NCI-H1092 (cell line): ENCODE results near the gene SLC7A8.
A peak's percentile ranks its signal among the peaks of the same experiment; 100 is the strongest.

Experiments
- DNase-seq: peaks from one replicate; lab custom pipeline; 2025; lab: John Stamatoyannopoulos, UW

Gene SLC7A8

GRCh38 chr14:23129759-23130316, 53.6 kb downstream of the SLC7A8 start:
- no peak for DNase-seq

- DNase-seq, result no peak
Measured at GRCh38 chr14:23128969-23129758, 54.3 kb downstream of the SLC7A8 start.

- DNase-seq, result no peak
Measured at GRCh38 chr14:23127861-23128260, 55.6 kb downstream of the SLC7A8 start.

- no peak for DNase-seq
Measured at GRCh38 chr14:23126548-23127278, 56.7 kb downstream of the SLC7A8 start.

GRCh38 chr14:23125933-23126524, 57.4 kb downstream of the SLC7A8 start:
- no peak for DNase-seq

- DNase-seq, result no peak
Measured at GRCh38 chr14:23125011-23125410, 58.4 kb downstream of the SLC7A8 start.

- no peak for DNase-seq
Measured at GRCh38 chr14:23124337-23124954, 59.0 kb downstream of the SLC7A8 start.

GRCh38 chr14:23123419-23123818, 60.0 kb downstream of the SLC7A8 start:
- DNase-seq, result no peak

GRCh38 chr14:23122086-23122485, 61.4 kb downstream of the SLC7A8 start:
- no peak for DNase-seq

GRCh38 chr14:23121361-23121771, 62.1 kb downstream of the SLC7A8 start:
- no peak for DNase-seq

GRCh38 chr14:23120541-23121251, 62.8 kb downstream of the SLC7A8 start:
- DNase-seq, result peak; percentile 79

- no peak for DNase-seq
Measured at GRCh38 chr14:23119363-23120327, 63.8 kb downstream of the SLC7A8 start.

- no peak for DNase-seq
Measured at GRCh38 chr14:23118506-23119362, 64.7 kb downstream of the SLC7A8 start, which contains the start of gene CEBPE. Gene CEBPE (minus strand): TSS chr14:23119255. CDS start chr14:23119091, 164 bp downstream.

GRCh38 chr14:23117371-23118020, 66.0 kb downstream of the SLC7A8 start:
- no peak for DNase-seq

GRCh38 chr14:23115918-23116317, 67.5 kb downstream of the SLC7A8 start:
- no peak for DNase-seq

- no peak for DNase-seq
Measured at GRCh38 chr14:23115039-23115731, 68.3 kb downstream of the SLC7A8 start.

- DNase-seq, result no peak
Measured at GRCh38 chr14:23114669-23115038, 68.8 kb downstream of the SLC7A8 start.

GRCh38 chr14:23114120-23114458, 69.4 kb downstream of the SLC7A8 start:
- DNase-seq, result no peak
